NCI-H446 (cell line): Measurements from ENCODE around the gene HMGXB3.

Experiments
- DNase-seq, 2 experiments: peaks; one replicate each; lab custom pipeline; 2025; lab: John Stamatoyannopoulos, UW

HMGXB3 gene

DNA sequence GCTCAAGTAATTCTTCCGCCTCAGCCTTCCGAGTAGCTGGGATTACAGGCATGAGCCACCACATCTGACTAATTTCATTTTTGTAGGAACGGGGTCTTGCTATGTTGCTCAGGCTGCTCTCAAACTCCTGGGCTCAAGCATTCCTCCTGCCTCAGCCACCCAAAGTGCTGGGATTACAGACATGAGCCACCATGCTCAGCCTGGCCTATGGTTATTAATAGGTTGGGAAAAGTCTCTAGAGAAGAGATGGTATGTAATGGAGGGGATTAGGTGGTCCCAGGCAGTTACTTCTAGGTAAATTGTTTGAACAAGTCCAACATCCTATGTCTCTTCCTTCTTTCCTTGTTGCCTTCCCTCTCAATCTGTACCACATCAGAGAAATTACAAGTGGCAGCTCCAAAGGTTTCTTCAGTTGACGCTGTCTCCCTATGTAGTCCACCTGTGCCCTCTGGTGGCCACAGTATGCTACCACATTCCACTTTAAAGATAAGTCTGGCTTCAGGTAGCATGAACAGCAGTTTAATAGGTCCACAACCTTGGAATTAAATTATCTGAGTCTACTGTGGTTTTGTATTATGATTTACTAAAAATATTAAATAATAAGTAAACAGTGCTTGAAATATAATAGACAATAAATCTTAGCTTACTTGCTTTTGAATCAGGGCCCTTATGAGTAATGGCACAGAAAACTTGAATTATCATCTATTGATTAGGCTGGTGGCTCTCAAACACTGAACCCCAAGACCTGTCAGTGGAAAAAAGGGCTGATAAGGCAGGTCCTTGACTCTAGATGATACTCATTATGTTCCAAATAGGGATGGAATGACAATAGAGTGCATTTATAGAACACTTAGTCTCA is 9.8 kb upstream of the HMGXB3 start:
- peak; percentile 6 to 82 for DNase-seq

DNA sequence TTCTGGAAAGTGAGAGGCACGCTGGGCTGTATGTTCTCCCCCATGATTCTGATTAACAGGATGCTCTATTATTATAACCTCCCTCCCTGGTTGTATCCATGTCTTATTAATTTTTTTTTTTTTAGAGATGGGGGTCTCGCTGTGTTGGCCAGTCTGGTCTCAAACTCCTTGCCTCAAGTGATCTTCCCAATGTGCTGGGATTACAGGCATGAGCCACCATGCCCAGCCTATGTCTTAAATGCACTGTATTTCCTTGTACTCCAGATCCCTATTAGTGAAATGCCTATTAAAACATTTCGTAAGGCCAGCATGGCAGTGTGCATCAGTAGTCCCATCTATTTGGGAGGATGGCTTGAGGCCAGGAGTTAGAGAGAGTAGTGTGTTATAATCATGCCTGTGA is 7.1 kb upstream of the HMGXB3 start:
- no peak for DNase-seq

DNA sequence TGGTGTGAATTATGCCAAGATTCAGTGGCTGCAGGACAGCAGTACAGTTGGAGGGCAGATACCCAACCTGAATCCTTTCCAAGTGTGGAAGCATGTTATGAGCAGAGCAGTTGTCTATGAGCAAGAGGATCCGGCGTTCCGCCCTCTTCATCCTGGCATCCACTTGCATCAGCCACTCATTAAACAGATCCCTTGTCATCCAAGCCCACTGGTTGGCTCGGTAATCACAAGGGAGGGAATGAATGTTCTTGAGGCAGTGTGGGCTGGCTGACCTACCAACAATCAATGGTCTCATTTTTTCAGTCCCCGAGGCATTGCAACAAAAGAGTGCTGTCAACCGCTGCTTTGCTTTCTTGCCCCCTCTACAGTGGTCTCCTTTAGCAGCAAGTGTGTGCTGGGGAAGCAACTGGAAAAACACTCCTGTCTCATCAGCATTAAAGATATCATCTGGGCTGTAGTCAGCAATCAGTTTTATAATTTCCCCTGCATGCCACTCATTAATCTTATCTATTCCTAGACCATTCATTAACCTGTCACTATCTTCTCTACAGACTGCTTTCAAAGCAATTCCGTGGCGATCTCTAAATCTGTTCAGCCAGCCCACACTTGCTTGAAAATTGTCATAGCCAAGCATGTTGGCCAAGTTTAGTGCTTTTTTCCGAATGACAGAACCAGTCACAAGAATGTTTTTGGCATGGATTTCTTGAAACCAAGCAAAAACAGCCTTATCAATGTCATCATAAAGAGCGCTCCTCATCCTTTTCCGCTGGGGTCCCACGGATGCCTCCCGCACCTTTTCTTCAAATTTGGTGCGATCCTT is 4.9 kb upstream of the HMGXB3 start:
- DNase-seq = no peak

DNA sequence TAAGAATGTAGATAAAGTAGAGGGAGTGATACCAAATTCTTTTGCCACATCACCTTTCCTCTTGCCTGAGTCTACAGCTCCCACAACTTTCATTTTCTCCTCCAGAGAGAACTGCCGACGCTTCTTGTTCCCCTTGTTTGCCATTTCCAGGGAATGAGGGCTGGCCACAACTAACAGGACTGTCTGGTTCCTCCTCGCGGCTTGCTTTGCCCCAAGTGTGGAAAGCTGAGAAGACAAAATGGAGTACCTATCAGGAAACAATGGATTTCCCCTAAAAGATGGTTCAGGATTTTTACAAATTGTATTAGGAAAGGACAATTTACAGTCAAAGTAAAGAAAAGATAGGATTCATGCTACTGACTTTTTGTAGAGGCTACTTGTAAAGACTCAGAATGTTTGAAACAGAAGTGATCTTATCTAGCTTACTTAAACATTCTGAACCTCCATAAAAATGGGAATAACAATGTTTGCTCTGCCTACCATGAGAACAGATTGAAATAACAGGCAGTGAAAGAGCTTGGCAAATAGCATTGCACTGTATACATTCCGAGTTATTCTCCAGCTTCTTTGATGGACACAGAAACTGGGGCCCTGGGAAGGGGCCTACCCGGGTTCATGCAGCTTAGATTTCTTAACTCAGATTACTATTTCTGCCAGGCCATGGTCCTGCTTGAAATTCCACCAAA is 4.2 kb upstream of the HMGXB3 start:
- DNase-seq = no peak

DNA sequence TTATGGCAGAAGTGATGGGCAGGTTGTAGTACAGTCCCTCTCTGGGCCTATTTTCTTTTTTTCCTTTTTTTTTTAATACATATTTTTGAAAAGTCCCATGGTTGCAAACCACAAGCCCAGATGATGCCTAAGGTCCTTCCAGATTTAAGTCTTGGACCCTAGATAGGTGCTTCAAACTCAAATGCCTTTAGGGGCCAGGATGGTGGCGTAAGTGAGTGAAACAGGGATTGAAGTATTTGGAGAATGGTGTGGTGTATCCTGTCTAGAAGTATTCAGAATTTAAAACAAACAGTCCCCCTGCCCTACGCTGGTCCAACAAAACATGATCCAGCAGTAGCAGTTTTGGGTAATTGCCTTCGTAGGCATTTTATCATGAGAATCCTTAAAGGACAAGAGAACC is 2.3 kb upstream of the HMGXB3 start:
- DNase-seq = no peak

DNA sequence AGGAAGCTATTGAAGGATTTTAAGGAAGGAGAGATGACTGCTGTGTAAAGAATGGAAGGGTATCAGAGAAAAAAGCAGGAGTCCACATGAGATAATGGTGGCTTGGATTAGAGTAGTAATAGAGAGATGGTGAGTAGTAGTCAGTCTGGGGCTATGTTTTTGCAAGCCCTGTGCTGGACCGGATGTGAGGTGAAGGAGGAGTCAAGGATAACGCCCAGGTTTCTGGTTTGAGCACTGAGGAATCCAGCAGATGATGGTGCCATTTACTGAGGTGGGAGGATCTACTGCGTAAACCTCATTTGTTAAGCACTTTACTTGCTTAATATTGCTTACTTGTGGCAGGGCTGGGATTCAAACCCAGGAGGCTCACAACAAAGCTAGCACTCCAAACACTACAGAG is 1.2 kb upstream of the HMGXB3 start:
- DNase-seq = no peak

DNA sequence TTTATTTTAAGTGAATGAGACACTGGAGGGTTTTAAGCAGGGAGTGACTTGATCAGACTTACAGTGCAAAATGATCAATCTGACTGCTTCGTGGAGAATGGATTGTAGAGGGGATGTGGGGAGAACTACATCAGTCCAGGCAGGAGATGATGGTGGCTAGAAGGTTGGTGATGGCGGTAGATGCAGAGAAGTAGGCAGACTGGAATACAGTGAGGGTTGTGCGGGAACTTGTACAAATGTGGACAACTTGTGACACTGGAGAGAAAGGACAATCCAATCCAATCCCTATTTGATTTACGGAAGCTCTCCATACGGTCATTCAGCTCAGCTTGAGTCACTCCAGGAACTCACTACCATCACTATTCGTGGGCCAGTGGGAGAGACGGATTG is 678 bp upstream of the HMGXB3 start:
- DNase-seq = no peak

DNA sequence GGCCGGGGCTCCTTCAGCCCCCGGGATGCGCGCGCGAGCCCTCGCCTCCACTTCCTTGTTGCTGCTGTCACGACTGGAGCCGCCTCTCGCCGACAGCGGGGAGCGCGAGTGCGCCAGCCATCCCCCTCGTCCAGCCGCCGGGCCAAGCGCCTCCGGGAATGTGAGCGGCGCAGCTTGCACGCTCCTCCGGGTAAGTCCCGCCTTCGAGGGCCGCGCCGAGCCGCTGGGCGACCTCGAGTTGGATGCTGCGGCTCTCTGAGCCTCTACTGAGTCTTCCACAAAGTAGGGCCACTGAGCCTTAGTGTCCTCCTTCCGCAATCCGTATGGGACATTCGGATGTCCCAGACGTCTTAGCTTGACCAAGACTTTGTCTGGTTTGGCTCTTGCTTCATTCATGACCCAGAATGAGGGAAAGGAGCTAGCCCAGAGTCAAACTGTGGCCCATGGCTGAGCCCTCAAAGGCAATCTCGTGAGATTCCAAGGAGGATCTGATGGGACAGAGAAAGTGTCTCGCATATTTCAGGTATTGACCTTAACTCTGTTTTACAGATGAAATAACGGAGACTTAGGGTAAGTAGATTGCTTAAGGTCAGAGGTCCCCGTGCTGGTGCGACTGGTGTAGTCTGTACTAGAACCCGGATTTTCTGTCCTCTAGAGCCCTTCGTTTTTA is 586 bp downstream of the HMGXB3 start:
- no peak for DNase-seq

DNA sequence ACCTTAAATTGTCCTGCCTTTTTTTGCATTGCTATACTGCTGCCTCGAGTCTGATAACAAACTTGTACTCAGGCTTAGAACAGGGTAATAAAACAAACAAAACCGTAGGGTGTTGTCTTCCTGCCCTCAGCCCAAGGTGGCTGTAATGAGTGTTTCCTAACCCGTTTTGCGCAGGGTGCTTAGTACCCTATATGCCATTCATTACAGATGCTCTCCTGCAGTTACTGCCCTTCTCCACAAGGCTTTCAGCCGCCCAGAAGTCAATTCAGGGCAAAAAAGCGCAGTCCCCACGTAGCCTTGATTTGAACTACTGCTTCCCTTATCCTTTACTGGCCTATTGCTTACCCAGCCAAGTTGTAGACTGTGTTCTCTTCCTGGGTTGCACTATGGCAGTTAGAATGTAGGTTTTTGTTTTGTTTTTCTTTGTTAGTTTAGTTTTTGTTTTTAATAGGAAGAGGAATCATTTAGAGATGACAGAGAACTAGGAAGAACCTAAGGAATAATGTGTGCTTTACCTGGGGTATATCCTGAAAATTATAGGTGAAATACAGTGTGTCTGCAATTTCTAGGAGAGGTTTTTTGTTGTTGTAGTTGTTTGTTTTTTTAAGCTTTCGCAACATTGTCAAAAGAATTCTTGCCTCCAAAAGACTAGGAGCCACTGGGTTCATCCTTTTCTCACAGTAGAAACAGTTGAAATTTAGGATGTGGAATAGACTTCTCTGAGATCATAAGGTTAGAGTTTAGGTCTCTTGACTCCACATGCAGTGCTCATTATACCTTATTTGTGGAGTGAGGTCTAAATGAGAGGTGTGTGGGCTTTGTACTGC is 1.3 kb downstream of the HMGXB3 start:
- peak in 1 of 2 experiments; percentile 30 for DNase-seq

DNA sequence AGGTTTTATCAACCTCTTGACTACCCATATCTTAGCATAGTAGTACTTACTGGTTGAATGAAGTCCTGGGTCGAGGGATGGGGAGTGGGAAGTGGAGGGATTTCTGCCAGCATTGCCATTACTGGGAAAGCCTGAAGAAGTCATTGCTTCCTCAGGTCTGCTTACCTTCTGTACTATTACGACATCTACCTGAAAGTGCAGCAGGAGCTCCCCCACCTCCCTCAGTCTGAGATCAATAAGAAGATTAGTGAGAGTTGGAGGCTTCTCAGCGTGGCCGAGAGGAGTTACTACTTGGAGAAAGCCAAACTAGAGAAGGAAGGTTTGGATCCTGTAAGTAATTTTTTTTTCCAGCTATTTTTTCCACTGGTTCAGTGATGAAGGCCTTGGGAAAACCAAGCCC is 5.8 kb downstream of the HMGXB3 start:
- no peak for DNase-seq

DNA sequence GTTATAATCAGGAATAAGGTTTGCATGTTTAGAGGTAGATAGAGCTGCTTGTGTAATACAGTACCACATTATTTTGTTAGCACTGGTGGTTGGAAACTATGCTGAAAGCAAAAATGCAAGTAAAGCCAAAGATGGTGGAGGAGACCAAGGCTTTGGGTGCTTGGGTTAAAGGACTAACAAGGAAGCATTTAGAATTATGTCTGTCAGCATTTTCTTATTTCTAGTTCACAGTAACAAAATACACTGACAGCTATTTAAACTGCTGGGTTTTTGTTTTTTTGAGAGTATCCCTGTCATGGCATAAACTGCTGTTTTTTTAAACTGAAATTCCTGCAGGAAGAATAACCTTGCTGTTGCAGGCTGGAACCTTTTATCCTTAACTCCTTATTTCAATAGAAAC is 6.5 kb downstream of the HMGXB3 start:
- no peak for DNase-seq

DNA sequence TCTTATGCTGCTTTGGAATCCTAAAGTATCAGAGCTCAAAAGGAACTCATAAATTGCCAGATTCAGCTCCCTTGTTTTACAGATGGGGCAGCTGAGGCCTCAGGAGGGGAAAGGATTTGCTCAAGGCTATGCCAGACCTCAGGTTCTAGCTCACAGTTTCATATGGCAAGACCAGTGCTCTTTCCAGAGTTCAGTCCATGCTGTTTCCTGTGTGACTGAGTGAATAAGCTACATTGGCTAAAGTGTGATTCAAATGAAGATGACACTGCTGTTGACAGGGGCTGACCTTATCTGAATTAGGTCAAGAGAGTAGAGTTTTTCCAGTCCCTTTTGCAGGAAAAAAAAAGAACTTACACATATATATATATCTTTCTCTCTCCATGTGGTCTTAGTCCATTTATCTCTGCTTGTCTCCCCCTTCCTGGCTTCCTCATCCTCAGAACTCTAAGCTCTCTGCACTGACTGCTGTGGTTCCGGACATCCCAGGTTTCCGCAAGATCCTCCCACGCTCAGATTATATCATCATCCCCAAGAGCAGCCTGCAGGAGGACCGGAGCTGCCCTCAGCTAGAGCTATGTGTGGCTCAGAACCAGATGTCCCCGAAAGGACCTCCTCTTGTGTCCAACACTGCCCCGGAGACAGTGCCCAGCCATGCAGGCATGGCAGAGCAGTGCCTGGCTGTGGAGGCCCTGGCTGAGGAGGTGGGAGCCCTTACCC is 9.3 kb downstream of the HMGXB3 start:
- DNase-seq = no peak

DNA sequence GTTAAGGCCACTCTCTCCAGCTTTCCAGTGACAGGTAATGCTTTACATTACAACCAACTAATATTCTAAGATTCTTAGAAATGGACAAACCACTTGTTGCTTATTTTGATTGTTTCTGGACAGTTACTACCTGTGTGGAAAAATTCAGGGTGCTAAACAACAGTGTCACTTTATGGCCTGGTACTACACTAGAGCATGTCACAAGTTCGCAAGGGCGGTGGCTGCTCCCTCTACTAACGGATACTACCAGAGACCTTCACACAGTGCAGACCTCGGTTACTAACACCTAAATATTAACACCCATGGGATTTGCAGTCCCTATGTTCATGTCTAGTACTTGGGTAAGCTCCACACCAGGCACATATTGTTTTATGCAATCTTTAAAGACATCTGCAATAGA is 13.4 kb downstream of the HMGXB3 start:
- DNase-seq = no peak

DNA sequence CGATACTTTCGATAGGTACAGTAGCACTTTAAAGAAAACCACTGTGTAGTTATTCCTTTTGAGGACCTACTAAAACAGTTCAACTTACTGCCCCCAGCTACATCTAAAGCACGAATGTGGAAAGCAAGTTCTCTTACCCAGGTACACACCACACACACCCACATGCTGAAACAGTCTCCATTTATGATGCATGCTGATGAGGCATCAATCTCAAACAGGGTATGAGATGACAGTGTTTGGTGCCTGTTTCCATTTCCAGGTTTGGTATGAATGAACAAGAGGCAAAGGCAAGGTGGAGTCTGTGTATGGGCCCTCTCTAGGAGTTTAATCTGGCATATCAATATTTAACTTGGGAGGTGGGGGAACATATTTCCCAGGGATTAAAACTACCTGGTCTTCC is 13.9 kb downstream of the HMGXB3 start:
- DNase-seq = no peak

DNA sequence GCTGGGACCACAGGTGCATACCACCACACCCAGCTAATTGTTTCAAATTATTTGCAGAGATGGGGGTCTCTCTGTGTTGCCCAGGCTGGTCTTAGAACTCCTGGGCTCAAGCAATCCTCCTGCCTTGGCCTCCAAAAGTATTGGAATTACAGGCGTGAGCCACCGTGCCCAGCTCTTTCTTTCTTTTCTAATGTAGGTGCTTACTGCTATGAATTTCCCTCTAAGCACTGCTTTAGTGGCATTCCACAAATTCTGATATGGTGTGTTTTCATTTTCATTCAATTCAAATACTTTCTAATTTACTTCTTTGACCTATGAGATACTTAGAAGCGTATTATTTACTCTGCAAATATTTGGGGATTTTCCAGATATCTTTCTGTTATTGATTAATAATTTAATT is 14.9 kb downstream of the HMGXB3 start:
- no peak for DNase-seq

DNA sequence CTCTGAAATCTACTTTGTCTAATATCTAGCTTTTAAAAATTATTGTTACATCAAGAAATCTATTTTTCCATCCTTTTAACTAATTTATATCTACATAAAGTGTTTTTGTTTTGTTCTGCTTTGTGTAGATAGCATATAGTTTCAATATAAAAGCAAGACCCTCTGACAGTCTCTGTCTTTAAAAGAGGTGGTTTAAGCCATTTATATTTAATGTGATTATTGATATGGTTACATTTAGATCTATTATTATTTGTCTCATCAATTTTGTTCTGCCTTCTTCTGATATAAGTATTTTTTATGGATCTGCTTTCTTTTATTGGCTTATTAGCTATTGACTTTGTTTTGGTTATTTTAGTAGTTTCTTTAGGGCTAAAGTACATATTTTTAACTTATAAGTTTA is 16.0 kb downstream of the HMGXB3 start:
- no peak for DNase-seq

DNA sequence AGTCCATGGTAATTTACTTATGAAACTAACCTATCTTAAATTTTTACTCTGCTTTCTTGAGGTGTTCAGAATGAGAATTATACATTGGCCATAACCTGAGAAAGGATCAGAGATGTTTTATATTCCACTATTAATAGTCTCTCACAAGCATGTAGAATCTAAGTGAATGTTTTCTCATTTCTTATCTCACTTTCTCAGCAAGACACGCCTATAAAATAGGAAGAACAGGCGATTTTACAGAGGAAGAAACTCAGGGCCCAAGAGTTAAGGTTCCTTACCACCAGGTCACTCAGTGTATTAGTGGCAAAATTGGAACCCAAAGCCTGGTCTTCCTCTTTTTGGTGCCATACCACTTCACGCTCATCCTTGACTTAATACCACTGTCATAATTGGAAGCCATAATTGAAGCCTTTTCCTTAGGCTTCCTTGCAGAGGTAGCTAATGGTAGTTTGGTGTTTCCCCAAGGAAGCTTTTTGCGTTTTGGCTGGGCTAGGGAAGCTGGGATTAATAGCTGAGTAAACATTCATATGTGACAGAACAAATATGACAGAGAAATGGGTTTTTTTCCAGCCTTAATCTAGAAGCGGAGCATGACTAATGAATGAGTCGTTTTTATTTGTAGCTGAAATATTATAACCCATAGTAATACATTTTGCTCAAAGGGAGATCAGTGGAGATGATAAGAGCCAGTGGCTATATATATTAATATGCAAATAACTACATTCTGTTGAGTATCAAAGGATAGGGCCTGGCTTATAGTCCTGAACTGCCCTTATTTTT is 16.9 kb downstream of the HMGXB3 start:
- DNase-seq = no peak

DNA sequence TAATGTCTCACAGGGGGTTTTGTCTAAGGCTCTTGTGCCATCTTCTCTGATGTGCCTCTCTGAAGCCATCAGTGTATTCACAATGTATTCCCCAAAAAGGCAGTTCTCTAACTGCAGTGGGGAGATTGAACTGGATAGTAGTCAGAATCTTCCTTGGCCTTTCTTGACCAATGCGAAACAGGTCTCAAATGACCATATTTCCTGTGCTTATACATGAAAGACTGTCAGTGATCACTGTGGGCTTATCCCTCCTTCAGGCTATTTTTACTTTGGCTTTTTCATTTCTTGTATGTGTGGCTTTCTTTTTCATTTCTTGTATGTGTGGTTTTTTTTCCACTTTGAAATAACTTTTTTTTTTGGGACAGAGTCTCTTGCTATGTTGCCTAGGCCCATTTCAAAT is 19.7 kb downstream of the HMGXB3 start:
- DNase-seq = no peak

DNA sequence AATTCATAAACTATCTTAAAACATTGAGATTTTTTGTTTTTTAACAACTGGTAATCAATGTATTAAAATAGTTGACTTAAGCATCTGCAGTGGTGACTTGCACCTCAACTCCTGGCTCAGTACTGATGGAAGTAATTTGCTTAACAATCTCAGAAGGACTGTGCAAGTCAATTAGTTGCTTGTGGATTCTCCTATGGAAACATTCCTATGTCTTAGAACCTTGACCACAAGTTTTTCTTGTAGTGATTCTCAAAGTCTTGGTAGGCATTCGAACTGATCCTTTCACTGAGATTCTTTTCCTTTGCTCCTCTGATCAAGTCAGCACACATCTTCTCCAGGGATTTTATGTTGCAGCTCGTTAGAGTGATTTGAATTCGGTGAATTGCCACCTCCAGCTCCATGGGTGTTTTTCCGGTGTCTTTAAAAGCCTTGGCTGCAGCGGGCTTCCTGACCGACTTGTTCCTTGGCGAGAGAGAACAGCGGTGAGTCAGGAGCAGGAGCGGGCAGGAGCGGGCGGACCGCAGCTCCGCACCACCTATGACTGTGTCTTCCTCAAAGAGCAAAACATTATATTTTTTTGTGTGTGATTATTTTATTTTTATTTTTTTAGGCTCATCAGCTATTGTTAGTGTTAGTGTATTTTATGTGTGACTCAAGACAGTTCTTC is 21.1 kb downstream of the HMGXB3 start:
- DNase-seq = no peak
